Left lung (tissue), 10 donors: ENCODE data around the gene KPNB1. TPM values are rescaled to one million over a fixed set of nuclear protein-coding genes. Genes with fewer than 3 reads are reported as not detected.

Source experiments
- ATAC-seq: fragments of 200-7000 bp; cut with Tn5 transposase; one replicate; pipeline ENCODE4 v1.9.1; 2020; ENCODE audit warnings: moderate library complexity
- DNase-seq, 4 donors: peaks; one replicate each; pipeline ENCODE4 v3.0.0-alpha.2; 2013 to 2020
- H3K27ac ChIP-seq, 2 donors: fragments of 200-600 bp; sonication (generic) in 1 of 2; one replicate each; pipeline versions ENCODE4 v1.5.0 to v1.8.0; 2020 to 2021
- H3K27me3 ChIP-seq, 2 donors: fragments of 200-600 bp; sonication (generic) in 1 of 2; one replicate each; pipeline versions ENCODE4 v1.5.0 to v1.8.0; 2020 to 2021
- H3K36me3 ChIP-seq, 2 donors: fragments of 200-600 bp; sonication (generic) in 1 of 2; one replicate each; pipeline versions ENCODE4 v1.5.0 to v1.8.0; 2020 to 2021
- H3K4me1 ChIP-seq, 2 donors: fragments of 200-600 bp; one replicate each; pipeline ENCODE4 v1.8.0; 2021
- H3K4me3 ChIP-seq, 2 donors: fragments of 200-600 bp; sonication (generic) in 1 of 2; one replicate each; pipeline versions ENCODE4 v1.5.0 to v1.8.0; 2020 to 2021; ENCODE audit warnings: mild to moderate bottlenecking in 1 of 2
- H3K9me3 ChIP-seq, 2 donors: fragments of 200-600 bp; sonication (generic) in 1 of 2; one replicate each; pipeline versions ENCODE4 v1.5.0 to v1.8.0; 2020 to 2021
- CTCF ChIP-seq, 2 donors: fragments of 200-600 bp; sonication (generic) in 1 of 2; IDR thresholded peaks; one replicate each; pipeline versions ENCODE4 v1.5.0 to v1.8.0; 2021; ENCODE audit warnings: antibody characterized with exemption in 2 of 2
- intact Hi-C, 2 donors: fragments of 100-400 bp; cut with DNase I; formaldehyde crosslinking; loops; one replicate each; pipeline versions ENCODE4 v1.11.2 to v1.14.2; 2022
- polyA plus RNA-seq, 6 donors: library from polyadenylated mRNA; unstranded; fragments of 120-200 nt; gene quantifications; one replicate each; pipeline ENCODE4 v1.2.1, GENCODE V29; 2013; ENCODE audit not compliant: insufficient read length in 6 of 6
- total RNA-seq, 2 donors: library from RNA; stranded (reverse); fragmentation: NEBNext Ultra II Directional; extraction: Animal tissue kit (Norgen Biotek cat#: 25700); gene quantifications; one replicate each; pipeline ENCODE4 v1.2.1, GENCODE V29; 2021
- donor health status: DM: no; HTN: yes; CAD: no.
- donor health status: DM: no; HTN: no; CAD: no.

The KPNB1 gene
- total and polyA plus RNA-seq, 8 donors, result 195 to 305 (median 248) TPM

GRCh38 chr17:47720754-47721533 is 71.2 kb downstream of the KPNB1 start:
- Histone ChIP-seq H3K9me3 (no peaks in the 10 kb centered on the region), H3K27ac (no peak overlapping the region), H3K27me3 (peaks cover 25 to 89% of the 10 kb centered on the region in 2 donors), H3K36me3 (no peaks in the 10 kb centered on the region), H3K4me3 (no peak overlapping the region), H3K4me1 (peaks cover 0 to 39% of the 10 kb centered on the region in 2 donors)
- intact Hi-C loops, result no loop called here
- no peak for DNase-seq
- TF ChIP-seq CTCF (IDR thresholded peaks at IDR 0.05), result no peak
- peak; percentile 9 for ATAC-seq

GRCh38 chr17:47721725-47722124 is 72.0 kb downstream of the KPNB1 start:
- peaks cover 25 to 93% of the 10 kb centered on the region in 2 donors for H3K27me3 ChIP-seq
- H3K36me3 ChIP-seq, result no peaks in the 10 kb centered on the region
- H3K27ac ChIP-seq, result no peak overlapping the region
- DNase-seq (no peak), ATAC-seq (no peak)
- no peak for TF ChIP-seq CTCF (IDR thresholded peaks at IDR 0.05)
- H3K9me3 ChIP-seq, result no peaks in the 10 kb centered on the region
- H3K4me3 ChIP-seq, result no peak overlapping the region
- intact Hi-C loops, result no loop called here
- H3K4me1 ChIP-seq, result peaks cover 0 to 39% of the 10 kb centered on the region in 2 donors

GRCh38 chr17:47724705-47725104 is 75.0 kb downstream of the KPNB1 start:
- peaks cover 25 to 68% of the 10 kb centered on the region in 2 donors for H3K27me3 ChIP-seq
- H3K4me3 ChIP-seq, result no peak overlapping the region
- TF ChIP-seq CTCF (IDR thresholded peaks at IDR 0.05), result no peak
- peaks cover 0 to 21% of the 10 kb centered on the region in 2 donors for H3K4me1 ChIP-seq
- no peaks in the 10 kb centered on the region for H3K9me3 ChIP-seq
- H3K36me3 ChIP-seq, result no peaks in the 10 kb centered on the region
- H3K27ac ChIP-seq, result no peak overlapping the region
- ATAC-seq (no peak), DNase-seq (no peak)
- intact Hi-C loops, result no loop called here

- Histone ChIP-seq H3K36me3 (no peaks in the 10 kb centered on the region), H3K9me3 (no peaks in the 10 kb centered on the region), H3K27ac (no peak overlapping the region), H3K4me3 (no peak overlapping the region), H3K27me3 (peaks cover 23 to 68% of the 10 kb centered on the region in 2 donors), H3K4me1 (peaks cover 0 to 13% of the 10 kb centered on the region in 2 donors)
- ATAC-seq (no peak), DNase-seq (no peak)
- intact Hi-C loops, result no loop called here
- TF ChIP-seq CTCF (IDR thresholded peaks at IDR 0.05), result no peak
These were observed 75.9 kb downstream of the KPNB1 start for GRCh38 chr17:47725446-47726111.
